DOHH2 (cell line): ENCODE measurements around the gene FAM98A.

Source experiments
- H3F3A ChIP-seq: fragments of 200-600 bp; sonication (generic), shearing (Covaris generic); 2 replicates; pipeline ENCODE4 v1.6.0; 2016; ENCODE audit warnings: antibody characterized with exemption, mild to moderate bottlenecking; ENCODE audit not compliant: control insufficient read depth, insufficient read depth
- H3K27ac ChIP-seq: fragments of 200-600 bp; sonication (generic); 2 replicates; pipeline ENCODE4 v1.5.1; 2014; ENCODE audit warnings: low read depth, mild to moderate bottlenecking, low read length, moderate library complexity
- H3K27me3 ChIP-seq: fragments of 200-600 bp; sonication (generic); 2 replicates; pipeline ENCODE4 v1.6.1; 2014; ENCODE audit warnings: mild to moderate bottlenecking, low read length, mixed read lengths; ENCODE audit not compliant: control insufficient read depth
- H3K36me3 ChIP-seq: fragments of 200-600 bp; sonication (generic); 2 replicates; pipeline ENCODE4 v1.6.1; 2014; ENCODE audit warnings: mild to moderate bottlenecking, low read length, moderate library complexity, mixed read lengths; ENCODE audit not compliant: control insufficient read depth
- H3K4me1 ChIP-seq: fragments of 200-600 bp; sonication (generic); 2 replicates; pipeline ENCODE4 v1.6.1; 2014; ENCODE audit warnings: mild to moderate bottlenecking, low read length, mixed read lengths; ENCODE audit not compliant: control insufficient read depth
- H3K4me2 ChIP-seq: fragments of 200-600 bp; sonication (generic); 2 replicates; pipeline ENCODE4 v1.6.0; 2014; ENCODE audit warnings: mild to moderate bottlenecking, low read length, moderate library complexity
- H3K4me3 ChIP-seq: fragments of 200-600 bp; sonication (generic); 2 replicates; pipeline ENCODE4 v1.5.1; 2014; ENCODE audit warnings: mild to moderate bottlenecking, low read length, mixed read lengths
- H3K79me2 ChIP-seq: fragments of 200-600 bp; sonication (generic); 2 replicates; pipeline ENCODE4 v1.6.1; 2014; ENCODE audit warnings: mild to moderate bottlenecking, low read length, mixed read lengths; ENCODE audit not compliant: control insufficient read depth
- H3K9me2 ChIP-seq: fragments of 200-600 bp; sonication (generic); replicated peaks from 2 replicates; pipeline ENCODE4 v1.6.1; 2014; ENCODE audit warnings: mild to moderate bottlenecking, low read length, mixed read lengths; ENCODE audit not compliant: control insufficient read depth
- H3K9me3 ChIP-seq: fragments of 200-600 bp; sonication (generic); 2 replicates; pipeline ENCODE4 v1.6.1; 2014; ENCODE audit warnings: antibody characterized with exemption, low read length, mixed read lengths; ENCODE audit not compliant: control insufficient read depth, insufficient read depth
- H4K20me1 ChIP-seq: fragments of 200-600 bp; sonication (generic); 2 replicates; pipeline ENCODE4 v1.6.0; 2014; ENCODE audit warnings: low read depth, mild to moderate bottlenecking, antibody characterized with exemption, low read length, moderate library complexity; ENCODE audit not compliant: control insufficient read depth, insufficient read depth
- CTCF ChIP-seq: fragments of 200-600 bp; sonication (generic); IDR thresholded peaks from one replicate; pipeline ENCODE4 v1.5.1; 2014; ENCODE audit warnings: antibody characterized with exemption, mild to moderate bottlenecking, low read depth, low read length; ENCODE audit not compliant: poor library complexity, severe bottlenecking
- EZH2phosphoT487 ChIP-seq: fragments of 200-600 bp; sonication (generic); IDR thresholded peaks from 2 replicates; pipeline ENCODE4 v1.6.1; 2017; ENCODE audit warnings: borderline replicate concordance, mild to moderate bottlenecking, antibody characterized with exemption, low read length, moderate library complexity, mixed read lengths

Gene FAM98A

GRCh38 chr2:33636001-33636400 is 36.9 kb upstream of the FAM98A start:
- Histone ChIP-seq H3K27me3 (no peaks in the 10 kb centered on the region), H3K4me2 (no peak overlapping the region)
- TF ChIP-seq EZH2phosphoT487 (no peak), CTCF (no peak)

GRCh38 chr2:33634261-33634910 is 35.3 kb upstream of the FAM98A start:
- TF ChIP-seq CTCF: no peak
- TF ChIP-seq EZH2phosphoT487: no peak
- H3K36me3 ChIP-seq: no peaks in the 10 kb centered on the region
- H3K9me3 ChIP-seq: no peaks in the 10 kb centered on the region
- H3K4me3 ChIP-seq: no peak overlapping the region
- no peaks in the 10 kb centered on the region for H3K79me2 ChIP-seq
- H3K4me2 ChIP-seq: no peak overlapping the region
- H3K4me1 ChIP-seq: no peaks in the 10 kb centered on the region
- H3K9me2 ChIP-seq: no peaks in the 10 kb centered on the region; the same call in 1 of the 2 replicates
- no peaks in the 10 kb centered on the region for H3K27me3 ChIP-seq
- H4K20me1 ChIP-seq: no peaks in the 10 kb centered on the region
- no peaks in the 10 kb centered on the region for H3F3A ChIP-seq
- H3K27ac ChIP-seq: no peak overlapping the region

More at GRCh38 chr2:33636001-33636400, 36.9 kb upstream of the FAM98A start:
- Histone ChIP-seq H3F3A (no peaks in the 10 kb centered on the region), H3K9me3 (no peaks in the 10 kb centered on the region), H3K27ac (no peak overlapping the region), H3K36me3 (no peaks in the 10 kb centered on the region), H3K9me2 (no peaks in the 10 kb centered on the region; the same call in 1 of the 2 replicates), H4K20me1 (no peaks in the 10 kb centered on the region), H3K4me3 (no peak overlapping the region), H3K4me1 (no peaks in the 10 kb centered on the region), H3K79me2 (no peaks in the 10 kb centered on the region)

GRCh38 chr2:33633315-33633714 is 34.2 kb upstream of the FAM98A start:
- no peaks in the 10 kb centered on the region for H3K9me3 ChIP-seq
- no peak overlapping the region for H3K4me2 ChIP-seq
- no peaks in the 10 kb centered on the region for H3K36me3 ChIP-seq
- no peaks in the 10 kb centered on the region; the same call in 1 of the 2 replicates for H3K9me2 ChIP-seq
- no peak overlapping the region for H3K4me3 ChIP-seq
- H3K27me3 ChIP-seq: no peaks in the 10 kb centered on the region
- H3K79me2 ChIP-seq: no peaks in the 10 kb centered on the region
- no peak overlapping the region for H3K27ac ChIP-seq
- no peaks in the 10 kb centered on the region for H3K4me1 ChIP-seq
- TF ChIP-seq CTCF (no peak), EZH2phosphoT487 (no peak)
- H4K20me1 ChIP-seq: no peaks in the 10 kb centered on the region
- no peaks in the 10 kb centered on the region for H3F3A ChIP-seq
